22Rv1 (cell line): ENCODE measurements around the gene CISD2.
"Not testable (repeated sequence)": the region's sequence is repeated elsewhere in the genome, so short reads cannot be mapped to it uniquely, and the experiment has no call there.

Experiments used
- CTCF ChIP-seq: fragments of 450-650 bp; IDR thresholded peaks from 2 replicates; pipeline ENCODE4 v1.5.1; 2017; ENCODE audit warnings: mild to moderate bottlenecking
- ZFX ChIP-seq: fragments of 450-650 bp; IDR thresholded peaks from 2 replicates; pipeline ENCODE4 v1.6.1; 2017; ENCODE audit warnings: antibody characterized with exemption, borderline replicate concordance

GRCh38 chr4:102889866-102890265, 21.1 kb downstream of the CISD2 start:
- TF ChIP-seq CTCF, ZFX: not testable (repeated sequence)
